Activated T-helper 1 cell treated with Interleukin-2 at 50 U/mL for 16 hours (primary cell): ENCODE data around the gene ABCA7.
"Not testable (repeated sequence)": the region's sequence is repeated elsewhere in the genome, so short reads cannot be mapped to it uniquely, and the experiment has no call there.

Experiments
- DNase-seq: peaks from one replicate; pipeline ENCODE4 v3.0.0-alpha.2; 2020; ENCODE audit warnings: low read depth

Gene ABCA7

GRCh38 chr19:1105008-1105872 is 65.3 kb downstream of the ABCA7 start:
- no peak for DNase-seq

GRCh38 chr19:1105873-1106840 is 66.2 kb downstream of the ABCA7 start:
- DNase-seq: no peak

GRCh38 chr19:1106841-1107660 is 67.1 kb downstream of the ABCA7 start:
- DNase-seq: no peak

- DNase-seq: no peak
Measured at GRCh38 chr19:1107661-1108261, 67.9 kb downstream of the ABCA7 start.

GRCh38 chr19:1108291-1109031 is 68.6 kb downstream of the ABCA7 start:
- DNase-seq: no peak

- DNase-seq: no peak
Measured at GRCh38 chr19:1109032-1109551, 69.2 kb downstream of the ABCA7 start.

- DNase-seq: no peak
Measured at GRCh38 chr19:1109697-1110671, 70.1 kb downstream of the ABCA7 start.

GRCh38 chr19:1110809-1111640 is 71.1 kb downstream of the ABCA7 start:
- DNase-seq: no peak

- no peak for DNase-seq
Measured at GRCh38 chr19:1111641-1112267, 71.8 kb downstream of the ABCA7 start.

- DNase-seq: no peak
Measured at GRCh38 chr19:1112268-1113029, 72.5 kb downstream of the ABCA7 start.

GRCh38 chr19:1113030-1113985 is 73.4 kb downstream of the ABCA7 start:
- DNase-seq: peak; percentile 70

- DNase-seq: no peak
Measured at GRCh38 chr19:1113986-1114483, 74.1 kb downstream of the ABCA7 start.

GRCh38 chr19:1114728-1115127 is 74.8 kb downstream of the ABCA7 start:
- DNase-seq: not testable (repeated sequence)
